ENCODE results near the gene PHTF2.

GRCh38 chr7:77786018-77786417 is 12.6 kb upstream of the PHTF2 start:
- TF ChIP-seq CTCF (IDR thresholded peaks at IDR 0.05) (no peak), POLR2A (IDR thresholded peaks at IDR 0.05) (no peak)

Data from Peyer's patch (tissue), 4 donors.